Endothelial cell of umbilical vein (primary cell): ENCODE data around the gene TMPRSS15. TPM values are rescaled to one million over a fixed set of nuclear protein-coding genes. Genes with fewer than 3 reads are reported as not detected.

Experiments used
- BruUV-seq: library from RNA; stranded (reverse); fragments of 400-500 nt; replicated peaks from 2 replicates; lab custom pipeline; 2021; lab: Mats Ljungman, UMichigan
- CTCF ChIA-PET: fragments of 300-600, 350-600 bp; sonication (Branson Sonifier 250); formaldehyde crosslinking; loops from one replicate; lab custom pipeline; 2021; ENCODE audit warnings: antibody characterized with exemption, inconsistent platforms; lab: Charles Lee
- POLR2A ChIA-PET: fragments of 300-600, 350-600 bp; sonication (Branson Sonifier 250); formaldehyde crosslinking; loops from one replicate; lab custom pipeline; 2021; ENCODE audit warnings: antibody characterized with exemption, inconsistent platforms; lab: Charles Lee
- DNase-seq: peaks from one replicate; pipeline ENCODE4 v3.0.0-alpha.2; 2011; ENCODE audit warnings: low read depth, low spot score
- FAIRE-seq: peaks from 2 replicates; lab custom pipeline; 2011; peaks lifted over from hg19 to GRCh38; lab: Jason Lieb, UNC
- H2AFZ ChIP-seq: 2 replicates; pipeline ENCODE4 v1.6.0; 2012; ENCODE audit warnings: low read depth, low read length, control low read depth, inconsistent platforms
- H3K27ac ChIP-seq: 2 replicates; pipeline ENCODE4 v1.5.1; 2011; ENCODE audit warnings: low read depth, mild to moderate bottlenecking, control low read depth, low read length, moderate library complexity; ENCODE audit not compliant: insufficient read depth
- H3K27me3 ChIP-seq, 2 experiments: 2 replicates each; pipeline versions ENCODE4 v1.6.0 to v1.6.1; 2011; ENCODE audit warnings: low read length in 2 of 2, mixed read lengths in 1 of 2; ENCODE audit not compliant: control insufficient read depth in 2 of 2, insufficient read depth in 2 of 2
- H3K36me3 ChIP-seq, 2 experiments: 2 replicates in 1 of 2; 3 replicates in 1 of 2; pipeline ENCODE4 v1.5.1; 2011; ENCODE audit warnings: low read length in 2 of 2, mild to moderate bottlenecking in 1 of 2, moderate library complexity in 1 of 2; ENCODE audit not compliant: control insufficient read depth in 2 of 2, insufficient read depth in 2 of 2; ENCODE audit errors: extremely low read depth in 1 of 2
- H3K4me1 ChIP-seq: 3 replicates; pipeline ENCODE4 v1.5.1; 2011; ENCODE audit warnings: mild to moderate bottlenecking, low read length; ENCODE audit not compliant: control insufficient read depth, insufficient read depth; ENCODE audit errors: extremely low read depth
- H3K4me2 ChIP-seq: 2 replicates; pipeline ENCODE4 v1.6.1; 2011; ENCODE audit warnings: low read length, control low read depth, mixed read lengths; ENCODE audit not compliant: insufficient read depth
- H3K4me3 ChIP-seq, 3 experiments: fragments of 200-600 bp in 1 of 3; sonication (generic), shearing (Covaris generic) in 1 of 3; replicated peaks in 1 of 3; 2 replicates each; pipeline ENCODE4 v1.5.1; 2011 to 2016; ENCODE audit warnings: control low read depth in 3 of 3, low read length in 3 of 3, mild to moderate bottlenecking in 2 of 3, inconsistent platforms in 1 of 3, low read depth in 1 of 3, moderate library complexity in 1 of 3; ENCODE audit not compliant: insufficient read depth in 1 of 3
- H3K79me2 ChIP-seq: 2 replicates; pipeline ENCODE4 v1.6.0; 2012; ENCODE audit warnings: low read length, inconsistent platforms; ENCODE audit not compliant: control insufficient read depth, insufficient read depth
- H3K9ac ChIP-seq: replicated peaks from 2 replicates; pipeline ENCODE3; 2011; ENCODE audit warnings: low read length, control low read depth; ENCODE audit not compliant: insufficient read depth; ENCODE audit errors: extremely low read depth
- H3K9me1 ChIP-seq: replicated peaks from 3 replicates; pipeline ENCODE4 v1.6.0; 2011; ENCODE audit warnings: mild to moderate bottlenecking, low read length; ENCODE audit not compliant: control insufficient read depth, insufficient read depth; ENCODE audit errors: extremely low read depth
- H3K9me3 ChIP-seq: replicated peaks from 2 replicates; pipeline ENCODE4 v1.5.1; 2012; ENCODE audit warnings: low read length, inconsistent platforms; ENCODE audit not compliant: control insufficient read depth, insufficient read depth
- H4K20me1 ChIP-seq: replicated peaks from 2 replicates; pipeline ENCODE3; 2011; ENCODE audit warnings: mild to moderate bottlenecking, low read length; ENCODE audit not compliant: control insufficient read depth, insufficient read depth; ENCODE audit errors: extremely low read depth
- GATA2 ChIP-seq: IDR thresholded peaks from 2 replicates; pipeline ENCODE4 v1.7.0; 2011; ENCODE audit warnings: low read depth, mild to moderate bottlenecking, moderate library complexity, mixed read lengths, low read length; ENCODE audit not compliant: insufficient read length, insufficient read depth
- JUN ChIP-seq: IDR thresholded peaks from 2 replicates; pipeline ENCODE4 v1.6.1; 2011; ENCODE audit warnings: borderline replicate concordance, low read depth; ENCODE audit not compliant: insufficient read length, insufficient read depth
- POLR2AphosphoS5 ChIP-seq: IDR thresholded peaks from 2 replicates; pipeline ENCODE4 v1.6.1; 2012; ENCODE audit warnings: low read depth, mild to moderate bottlenecking, control low read depth, low read length, moderate library complexity; ENCODE audit not compliant: insufficient read depth
- dilution Hi-C: fragments of 300-500 bp; cut with MboI; formaldehyde crosslinking; loops from one replicate; pipeline ENCODE4 v1.15.0; 2019; ENCODE audit warnings: low sequenced_read_pairs; ENCODE audit not compliant: extremely low pct_ligation_motif_present
- intact Hi-C: fragments of 100-400 bp; cut with micrococcal nuclease; formaldehyde crosslinking; loops from one replicate; pipeline ENCODE4 v1.10.0; 2022
- polyA plus RNA-seq, 4 experiments: library from polyadenylated mRNA; depleted of rRNA in 3 of 4; stranded (reverse) in 3 of 4; unstranded in 1 of 4; fragments of >200 nt; gene quantifications; 2 replicates each; pipeline versions ENCODE4 v1.2.1 to v1.2.3, GENCODE V29; 2011 to 2012; ENCODE audit warnings: missing spikeins in 1 of 4
- total RNA-seq: library from RNA; stranded (reverse); gene quantifications from 2 replicates; pipeline ENCODE4 v1.2.3, GENCODE V29; 2021

TMPRSS15 gene
- total and polyA plus RNA-seq, 2 donors (not counting 3 experiments of a cell fraction or from before 2014, with no cell fraction given), result not detected

DNA sequence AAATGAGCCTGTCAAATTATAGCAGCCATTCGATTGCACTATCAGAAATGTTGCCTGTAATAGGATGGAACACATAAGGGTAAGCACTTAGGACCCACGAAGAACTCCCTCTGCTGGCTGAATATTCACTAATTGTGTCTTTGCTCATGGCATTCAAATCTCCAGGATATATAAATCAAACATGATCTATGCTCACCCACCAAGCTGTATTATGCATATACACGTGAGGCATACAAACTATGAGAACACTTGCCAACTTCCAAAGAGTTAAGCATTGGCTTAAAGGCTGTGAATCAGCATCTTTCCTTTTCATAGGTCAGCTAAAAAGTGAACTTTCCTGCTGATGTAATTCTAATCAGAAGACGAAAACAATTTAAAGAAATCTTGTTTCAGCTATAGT lies 34.5 kb downstream of the TMPRSS15 start:
- no TSS peak for BruUV-seq
- Histone ChIP-seq H3K4me3 (no peak overlapping the region), H3K36me3 (no peaks in the 10 kb centered on the region), H3K27ac (no peak overlapping the region), H3K9ac (no peak overlapping the region), H2AFZ (no peak overlapping the region), H3K4me2 (no peak overlapping the region), H3K4me1 (no peaks in the 10 kb centered on the region), H3K27me3 (no peaks in the 10 kb centered on the region), H4K20me1 (no peaks in the 10 kb centered on the region), H3K9me3 (no peaks in the 10 kb centered on the region), H3K79me2 (no peaks in the 10 kb centered on the region), H3K9me1 (no peaks in the 10 kb centered on the region)
- TF ChIP-seq JUN (no peak), GATA2 (no peak), POLR2AphosphoS5 (no peak)
- POLR2A ChIA-PET, result no interaction called here
- dilution Hi-C loops (no loop called here), intact Hi-C loops (loop anchor here (1.0 kb wide), 2 partner anchors 74 to 328 kb away; no protein-coding TSS in a partner anchor)
- DNase-seq (peak; percentile 1), FAIRE-seq (no peak)
- CTCF ChIA-PET, result interaction anchor here (1.7 kb wide), 1 partner anchor 328 kb away, joined by 11 read pairs; no protein-coding TSS in a partner anchor

DNA sequence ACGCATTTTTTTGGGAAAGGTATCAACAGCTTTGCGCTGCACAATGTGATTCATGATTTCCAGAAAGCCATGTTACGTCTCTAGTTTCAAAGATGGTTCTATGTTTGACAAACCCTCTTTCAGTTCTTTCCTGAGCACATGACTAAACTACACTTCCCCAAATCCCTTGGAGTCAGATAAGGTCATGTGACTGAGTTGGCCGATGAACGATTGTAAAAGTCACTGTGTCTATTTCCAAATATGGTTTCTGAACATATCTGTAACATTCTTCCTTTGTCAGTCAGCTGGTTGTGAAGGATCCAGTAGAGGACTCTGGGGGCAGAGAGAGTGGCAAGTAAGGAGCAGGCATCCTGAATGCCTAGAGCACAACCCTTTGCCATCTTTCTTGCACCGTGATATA lies 35.4 kb downstream of the TMPRSS15 start:
- no peak for TF ChIP-seq GATA2
- no peaks in the 10 kb centered on the region for H3K36me3 ChIP-seq
- H3K27me3 ChIP-seq, result no peaks in the 10 kb centered on the region
- ChIA-PET POLR2A (no interaction called here), CTCF (interaction anchor here (1.3 kb wide), 1 partner anchor 442 kb away, joined by 3 read pairs; no protein-coding TSS in a partner anchor)
- H3K4me1 ChIP-seq, result no peaks in the 10 kb centered on the region
- H3K9me1 ChIP-seq, result no peaks in the 10 kb centered on the region
- no peaks in the 10 kb centered on the region for H3K9me3 ChIP-seq
- intact Hi-C loops (no loop called here), dilution Hi-C loops (no loop called here)
- no peak overlapping the region for H2AFZ ChIP-seq
- no peak overlapping the region for H3K4me2 ChIP-seq
- H3K9ac ChIP-seq, result no peak overlapping the region
- no peaks in the 10 kb centered on the region for H4K20me1 ChIP-seq
- FAIRE-seq (no peak), DNase-seq (no peak)
- no peak overlapping the region for H3K4me3 ChIP-seq
- no peak overlapping the region for H3K27ac ChIP-seq
- H3K79me2 ChIP-seq, result no peaks in the 10 kb centered on the region
- no TSS peak for BruUV-seq
